GM18511 (cell line): Measurements from ENCODE around the gene TUBAL3.
"Not testable (repeated sequence)": the region's sequence is repeated elsewhere in the genome, so short reads cannot be mapped to it uniquely, and the experiment has no call there.

Experiments
- ATAC-seq: cut with Tn5 transposase; IDR thresholded peaks from one replicate; pipeline ENCODE4 v1.9.1; 2021; ENCODE audit warnings: mild to moderate bottlenecking, moderate library complexity; ENCODE audit not compliant: unreplicated experiment

The TUBAL3 gene

DNA sequence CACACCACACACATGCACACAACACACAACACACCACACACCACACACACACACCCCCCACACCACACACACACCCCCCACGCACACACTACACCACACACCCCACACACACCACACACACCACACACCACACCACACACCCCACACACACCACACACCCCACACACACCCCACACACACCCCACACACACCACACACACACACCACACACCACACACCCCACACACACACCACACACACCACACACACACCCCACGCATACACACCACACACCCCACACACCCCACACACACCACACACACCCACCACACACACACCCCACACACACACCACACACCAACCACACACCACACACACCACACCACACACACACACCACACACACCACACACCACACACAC is 23.4 kb downstream of the TUBAL3 start:
- no peak for ATAC-seq

DNA sequence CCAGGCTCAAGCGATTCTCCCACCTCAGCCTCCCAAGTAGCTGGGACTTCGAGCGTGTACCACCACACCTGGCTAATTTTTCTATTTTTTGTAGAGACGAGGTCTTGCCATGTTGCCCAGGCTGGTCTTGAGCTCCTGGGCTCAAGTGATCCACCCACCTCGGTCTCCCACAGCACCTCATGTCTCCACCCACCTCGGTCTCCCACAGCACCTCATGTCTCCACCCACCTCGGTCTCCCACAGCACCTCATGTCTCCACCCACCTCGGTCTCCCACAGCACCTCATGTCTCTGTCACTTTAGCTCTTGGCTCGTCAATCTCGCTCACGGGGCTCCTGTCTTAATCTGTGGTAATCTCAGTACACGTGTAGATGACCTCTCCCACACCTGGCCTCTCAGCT is 24.2 kb downstream of the TUBAL3 start:
- not testable (repeated sequence) for ATAC-seq

DNA sequence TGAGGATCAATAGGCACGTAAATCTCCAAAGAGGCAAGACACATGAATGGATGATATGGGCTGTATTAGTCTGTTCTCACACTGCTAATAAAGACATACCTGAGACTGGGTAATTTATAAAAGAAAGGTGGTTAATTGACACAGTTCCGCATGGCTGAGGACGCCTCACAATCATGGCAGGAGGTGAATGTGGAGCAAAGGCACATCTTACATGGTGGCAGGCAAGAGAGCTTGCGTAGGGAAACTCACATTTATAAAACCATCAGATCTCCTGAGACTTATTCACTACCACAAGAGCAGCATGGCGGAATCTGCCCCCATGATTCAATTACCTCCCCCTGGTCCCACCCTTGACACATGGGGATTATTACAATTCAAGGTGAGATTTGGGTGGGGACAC is 25.4 kb downstream of the TUBAL3 start:
- not testable (repeated sequence) for ATAC-seq

DNA sequence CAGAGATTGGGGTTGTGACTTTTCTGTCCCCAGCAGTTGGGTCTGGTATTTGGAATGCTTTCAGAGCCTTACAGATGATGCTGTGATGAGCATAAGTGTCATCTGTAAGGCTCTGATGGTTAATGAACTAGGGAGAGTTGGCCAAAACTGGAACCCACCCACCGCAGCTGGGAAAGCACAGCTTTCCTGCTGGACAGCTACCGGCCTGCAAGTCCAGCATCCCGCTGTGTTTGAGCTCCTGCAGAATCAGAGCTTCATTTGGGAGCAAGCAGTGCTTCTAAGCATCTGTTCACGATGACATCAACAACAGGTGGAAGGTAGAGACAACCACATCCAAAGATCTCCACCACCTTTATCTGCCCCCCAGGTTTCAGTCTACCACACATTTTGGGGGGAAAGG is 28.2 kb downstream of the TUBAL3 start:
- ATAC-seq, result no peak

GRCh38 chr10:5373891-5374611 is 30.6 kb downstream of the TUBAL3 start:
- ATAC-seq, result no peak

DNA sequence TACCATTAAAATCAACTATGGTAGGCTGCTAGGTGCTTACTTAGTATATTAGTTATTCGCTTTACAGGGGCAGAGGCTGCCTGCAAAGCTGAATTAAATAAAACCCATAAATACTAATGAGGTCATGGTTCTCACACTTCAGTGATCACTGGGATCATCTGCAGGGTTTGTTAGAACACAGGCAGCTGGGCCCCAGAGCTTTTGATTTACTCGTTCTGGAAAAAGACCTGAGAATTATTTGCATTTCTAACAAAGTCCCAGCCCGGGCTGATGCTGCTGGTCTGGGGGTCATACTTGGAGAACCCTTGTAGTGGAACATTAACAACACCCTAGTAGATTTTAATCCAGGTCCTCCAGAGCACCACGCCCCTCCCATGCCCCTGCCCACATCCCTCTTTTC is 31.3 kb downstream of the TUBAL3 start:
- ATAC-seq, result no peak

GRCh38 chr10:5370493-5371352 is 33.9 kb downstream of the TUBAL3 start:
- ATAC-seq, result no peak

DNA sequence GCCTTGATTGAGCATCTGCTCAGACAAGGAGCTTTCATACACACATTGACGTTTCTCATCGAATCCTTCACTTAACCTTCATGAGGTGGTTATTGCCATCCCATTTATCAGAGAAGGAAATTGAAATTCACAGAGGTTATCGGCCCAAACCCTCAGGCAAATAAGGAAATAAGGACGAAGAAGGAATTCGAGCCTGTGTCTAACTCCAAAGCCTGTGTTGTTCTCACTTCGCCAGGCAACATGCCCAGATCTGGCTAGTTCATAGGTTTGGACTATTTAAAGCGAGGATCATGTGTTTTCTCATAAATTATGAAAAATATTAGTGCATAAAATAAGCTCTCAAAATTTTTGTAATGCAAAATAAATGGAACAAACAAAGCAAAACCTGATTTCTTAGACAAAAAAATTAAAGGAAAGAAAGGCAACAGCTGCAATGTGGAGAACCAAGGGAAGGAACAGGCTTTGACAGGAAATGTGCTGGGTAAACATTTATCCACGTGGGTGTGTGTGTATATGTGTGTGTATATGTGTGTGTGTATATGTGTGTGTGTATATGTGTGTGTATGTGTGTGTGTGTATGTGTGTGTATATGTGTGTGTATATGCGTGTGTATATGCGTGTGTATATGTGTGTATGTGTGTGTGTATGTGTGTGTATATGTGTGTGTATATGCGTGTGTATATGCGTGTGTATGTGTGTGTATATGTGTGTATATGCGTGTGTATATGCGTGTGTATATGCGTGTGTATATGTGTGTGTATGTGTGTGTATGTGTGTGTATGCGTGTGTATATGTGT is 35.1 kb downstream of the TUBAL3 start:
- no peak for ATAC-seq

- no peak for ATAC-seq
Measured at GRCh38 chr10:5365928-5366327, 38.7 kb downstream of the TUBAL3 start.

- no peak for ATAC-seq
Measured at GRCh38 chr10:5364890-5365338, 39.7 kb downstream of the TUBAL3 start, which contains the start of gene UCN3. UCN3 (plus strand) TSS chr10:5364966; CDS start chr10:5373721, 8,755 bp downstream.

- ATAC-seq, result no peak
Measured at GRCh38 chr10:5364374-5364773, 40.3 kb downstream of the TUBAL3 start.

DNA sequence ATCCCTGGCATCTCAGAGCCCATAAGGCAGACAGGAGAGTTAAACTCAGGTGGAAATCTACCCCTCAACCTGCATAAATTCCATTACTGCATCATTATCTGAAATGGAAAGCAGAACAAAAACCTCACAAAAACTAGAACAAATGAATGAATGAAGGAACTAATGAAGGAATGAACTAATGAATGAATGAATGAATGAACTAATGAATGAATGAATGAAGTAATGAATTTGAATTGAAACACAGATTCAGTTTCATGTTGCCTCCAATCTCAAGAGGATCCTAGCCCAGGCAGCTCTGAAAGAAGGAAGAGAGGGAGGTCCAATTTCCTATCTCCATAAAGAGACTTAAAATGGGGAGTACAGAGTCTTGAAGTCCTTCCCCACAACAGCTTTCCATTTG is 41.8 kb downstream of the TUBAL3 start:
- no peak for ATAC-seq

- no peak for ATAC-seq
Measured at GRCh38 chr10:5361966-5362365, 42.7 kb downstream of the TUBAL3 start.

GRCh38 chr10:5360318-5360915 is 44.2 kb downstream of the TUBAL3 start:
- no peak for ATAC-seq

GRCh38 chr10:5356302-5356763 is 48.3 kb downstream of the TUBAL3 start:
- no peak for ATAC-seq

DNA sequence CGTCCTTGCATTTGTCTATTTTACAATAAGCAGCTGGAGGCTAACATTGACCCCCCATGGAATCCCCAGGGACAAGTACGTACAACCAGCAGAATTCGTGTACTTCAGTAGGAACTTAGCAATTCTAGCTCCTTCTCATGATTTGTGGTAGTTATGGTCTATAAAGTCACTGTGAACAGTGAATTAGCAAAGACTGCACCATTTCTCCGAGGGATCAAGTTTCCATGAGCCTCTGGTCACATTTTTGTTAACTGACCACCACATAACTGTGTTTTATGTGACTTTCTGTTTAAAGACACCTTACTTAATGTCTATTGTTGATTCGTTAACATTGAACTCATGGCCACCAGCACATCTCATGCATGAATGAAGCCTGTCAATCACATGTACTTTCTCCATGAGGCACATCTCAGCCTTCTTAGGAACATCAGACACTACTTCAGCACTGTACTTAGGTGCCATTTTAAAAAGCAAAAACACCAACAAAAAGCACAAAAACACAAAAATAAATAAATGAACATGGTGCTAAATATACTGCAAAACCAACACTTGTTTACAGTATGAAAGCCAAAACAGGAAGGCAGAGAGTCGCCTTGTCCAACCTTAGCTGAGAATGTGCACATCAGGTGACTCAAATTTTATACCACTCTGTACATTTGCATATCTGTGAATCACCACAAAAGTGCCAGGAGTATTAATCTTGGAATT is 48.9 kb downstream of the TUBAL3 start:
- ATAC-seq, result no peak

DNA sequence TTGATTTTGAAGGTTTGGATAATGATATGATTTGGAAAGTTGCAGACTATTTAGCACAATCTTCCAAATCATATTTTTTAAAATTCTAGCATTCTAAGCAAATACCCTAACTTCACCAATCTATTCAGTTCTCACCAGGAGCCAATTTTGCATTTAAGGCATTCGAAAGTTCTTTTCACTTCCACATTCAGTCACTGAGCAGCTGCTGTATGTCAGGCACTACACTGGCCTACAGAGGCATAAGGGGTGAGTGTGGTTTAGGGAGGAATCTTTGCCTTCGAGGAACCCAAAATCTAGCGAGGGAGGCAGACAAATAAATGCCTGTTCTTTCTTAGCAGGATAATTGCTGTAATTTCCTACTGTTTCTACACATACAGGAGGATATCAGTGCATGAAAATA is 50.6 kb downstream of the TUBAL3 start:
- ATAC-seq, result peak; percentile 92

GRCh38 chr10:5349362-5349761 is 55.3 kb downstream of the TUBAL3 start:
- ATAC-seq, result no peak

DNA sequence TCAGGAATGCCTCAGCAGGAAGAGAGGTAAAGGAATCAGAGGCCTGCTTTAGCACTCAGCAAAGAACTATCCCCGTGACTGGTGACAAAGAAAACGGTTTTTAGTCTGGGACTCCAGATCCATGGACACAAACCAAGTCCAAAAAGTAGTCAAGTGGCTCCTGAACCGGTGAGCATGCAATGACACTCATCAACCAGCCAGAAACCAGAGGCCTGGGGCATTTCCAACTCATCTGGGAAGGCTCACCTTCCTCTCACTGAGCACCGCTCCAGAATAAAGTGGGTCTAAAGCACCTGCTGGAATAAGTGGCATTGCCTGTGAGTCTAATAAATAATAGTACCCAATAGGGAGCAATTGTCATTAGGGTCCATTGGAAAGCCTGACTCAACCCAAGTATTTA is 57.7 kb downstream of the TUBAL3 start:
- no peak for ATAC-seq

GRCh38 chr10:5344746-5345145 is 59.9 kb downstream of the TUBAL3 start:
- no peak for ATAC-seq
